Activated CD4-positive, alpha-beta T cell treated with anti-CD3 and anti-CD28 coated beads for 36 hours (primary cell): ENCODE measurements around the gene CTNNA2. TPM values are rescaled to one million over a fixed set of nuclear protein-coding genes. Genes with fewer than 3 reads are reported as not detected.

Experiments used
- ATAC-seq: fragments of 200-7000 bp; cut with Tn5 transposase; one replicate; pipeline ENCODE4 v1.10.0; 2021; ENCODE audit warnings: mild to moderate bottlenecking, moderate library complexity
- CTCF ChIA-PET: fragments of 350-600 bp; sonication (Branson Sonifier 250); formaldehyde crosslinking; loops from one replicate; lab custom pipeline; 2021; ENCODE audit warnings: antibody characterized with exemption; lab: Charles Lee
- POLR2A ChIA-PET: fragments of 350-600 bp; sonication (Branson Sonifier 250); formaldehyde crosslinking; loops from one replicate; lab custom pipeline; 2021; ENCODE audit warnings: antibody characterized with exemption, inconsistent platforms; lab: Charles Lee
- DNase-seq: peaks from one replicate; pipeline ENCODE4 v3.0.0-alpha.2; 2020
- H3K27ac Mint-ChIP-seq: one replicate; pipeline ENCODE4 v1.8.0; 2021; ENCODE audit warnings: mixed read lengths
- H3K27me3 Mint-ChIP-seq: one replicate; pipeline ENCODE4 v1.8.0; 2021; ENCODE audit warnings: mixed read lengths
- H3K36me3 Mint-ChIP-seq: one replicate; pipeline ENCODE4 v1.8.0; 2021; ENCODE audit warnings: low read depth, mixed read lengths
- H3K4me1 Mint-ChIP-seq: one replicate; pipeline ENCODE4 v1.8.0; 2021; ENCODE audit warnings: mixed read lengths
- H3K4me3 Mint-ChIP-seq: one replicate; pipeline ENCODE4 v1.8.0; 2021; ENCODE audit warnings: mild to moderate bottlenecking, moderate library complexity, mixed read lengths
- H3K9me3 Mint-ChIP-seq: one replicate; pipeline ENCODE4 v1.8.0; 2021; ENCODE audit warnings: low read depth, mixed read lengths
- intact Hi-C, 2 experiments: fragments of 100-400 bp; cut with DNase I in 1 of 2; cut with micrococcal nuclease in 1 of 2; formaldehyde crosslinking; loops; one replicate each; pipeline versions ENCODE4 v1.14.2 to v1.15.1; 2022 to 2024; cut with DNase I, micrococcal nuclease
- total RNA-seq, 2 experiments: library from RNA; stranded (reverse); gene quantifications; one replicate each; pipeline ENCODE4 v1.2.3, GENCODE V29; 2021

Gene CTNNA2
- total RNA-seq, 2 experiments from 2014 or later, result not detected

GRCh38 chr2:79715338-79715737 is 202.5 kb downstream of the CTNNA2 start:
- no peak for DNase-seq
- Mint-ChIP-seq H3K36me3 (no peaks in the 10 kb centered on the region), H3K9me3 (peaks cover 7% of the 10 kb centered on the region), H3K4me1 (no peaks in the 10 kb centered on the region), H3K4me3 (no peak overlapping the region), H3K27ac (no peak overlapping the region), H3K27me3 (no peaks in the 10 kb centered on the region)
- intact Hi-C loops, result no loop called here
- ChIA-PET CTCF (no interaction called here), POLR2A (no interaction called here)
- no peak for ATAC-seq

- Mint-ChIP-seq H3K4me1 (no peaks in the 10 kb centered on the region), H3K4me3 (no peak overlapping the region), H3K27ac (no peak overlapping the region), H3K27me3 (no peaks in the 10 kb centered on the region), H3K9me3 (peaks cover 7% of the 10 kb centered on the region), H3K36me3 (no peaks in the 10 kb centered on the region)
- intact Hi-C loops, result no loop called here
- ChIA-PET CTCF (no interaction called here), POLR2A (no interaction called here)
- ATAC-seq (no peak), DNase-seq (no peak)
Observed at GRCh38 chr2:79716266-79716665, 203.4 kb downstream of the CTNNA2 start.

- intact Hi-C loops, result no loop called here
- H3K4me3 Mint-ChIP-seq, result no peak overlapping the region
- no peak for DNase-seq
- ChIA-PET CTCF (interaction anchor here (0.6 kb wide), 1 partner anchor 25 kb away, joined by 3 read pairs; no protein-coding TSS in a partner anchor), POLR2A (no interaction called here)
- no peaks in the 10 kb centered on the region for H3K36me3 Mint-ChIP-seq
- no peak overlapping the region for H3K27ac Mint-ChIP-seq
- peaks cover 7% of the 10 kb centered on the region for H3K9me3 Mint-ChIP-seq
- H3K27me3 Mint-ChIP-seq, result no peaks in the 10 kb centered on the region
- no peak for ATAC-seq
- H3K4me1 Mint-ChIP-seq, result no peaks in the 10 kb centered on the region
Observed at GRCh38 chr2:79717364-79718007, 204.6 kb downstream of the CTNNA2 start.

- POLR2A ChIA-PET, result no interaction called here
- Mint-ChIP-seq H3K36me3 (no peaks in the 10 kb centered on the region), H3K27ac (no peak overlapping the region), H3K4me3 (no peak overlapping the region), H3K9me3 (peaks cover 8% of the 10 kb centered on the region), H3K4me1 (no peaks in the 10 kb centered on the region), H3K27me3 (no peaks in the 10 kb centered on the region)
- no peak for DNase-seq
- no peak for ATAC-seq
- CTCF ChIA-PET, result no interaction called here
- intact Hi-C loops, result no loop called here
Observed at GRCh38 chr2:79721061-79721460, 208.2 kb downstream of the CTNNA2 start.

GRCh38 chr2:79721966-79722365 is 209.1 kb downstream of the CTNNA2 start:
- DNase-seq, result no peak
- H3K4me3 Mint-ChIP-seq, result no peak overlapping the region
- H3K4me1 Mint-ChIP-seq, result no peaks in the 10 kb centered on the region
- POLR2A ChIA-PET, result no interaction called here
- H3K36me3 Mint-ChIP-seq, result no peaks in the 10 kb centered on the region
- no peak for ATAC-seq
- H3K27ac Mint-ChIP-seq, result no peak overlapping the region
- CTCF ChIA-PET, result no interaction called here
- H3K27me3 Mint-ChIP-seq, result no peaks in the 10 kb centered on the region
- peaks cover 8% of the 10 kb centered on the region for H3K9me3 Mint-ChIP-seq
- intact Hi-C loops, result no loop called here

GRCh38 chr2:79723830-79724229 is 211.0 kb downstream of the CTNNA2 start:
- Mint-ChIP-seq H3K4me1 (no peaks in the 10 kb centered on the region), H3K27ac (no peak overlapping the region), H3K4me3 (no peak overlapping the region), H3K9me3 (peaks cover 8% of the 10 kb centered on the region), H3K36me3 (no peaks in the 10 kb centered on the region), H3K27me3 (no peaks in the 10 kb centered on the region)
- DNase-seq (no peak), ATAC-seq (no peak)
- POLR2A ChIA-PET, result no interaction called here
- CTCF ChIA-PET, result no interaction called here
- intact Hi-C loops, result no loop called here

GRCh38 chr2:79729532-79729931 is 216.7 kb downstream of the CTNNA2 start:
- Mint-ChIP-seq H3K36me3 (no peaks in the 10 kb centered on the region), H3K27ac (no peak overlapping the region), H3K4me1 (no peaks in the 10 kb centered on the region), H3K4me3 (no peak overlapping the region), H3K9me3 (peaks cover 3% of the 10 kb centered on the region), H3K27me3 (no peaks in the 10 kb centered on the region)
- DNase-seq, result no peak
- POLR2A ChIA-PET, result no interaction called here
- intact Hi-C loops, result no loop called here
- CTCF ChIA-PET, result no interaction called here
- no peak for ATAC-seq

GRCh38 chr2:79734518-79734917 is 221.7 kb downstream of the CTNNA2 start:
- intact Hi-C loops, result no loop called here
- Mint-ChIP-seq H3K27ac (no peak overlapping the region), H3K36me3 (no peaks in the 10 kb centered on the region), H3K4me3 (no peak overlapping the region), H3K27me3 (no peaks in the 10 kb centered on the region), H3K4me1 (no peaks in the 10 kb centered on the region), H3K9me3 (no peaks in the 10 kb centered on the region)
- DNase-seq (no peak), ATAC-seq (no peak)
- ChIA-PET POLR2A (no interaction called here), CTCF (no interaction called here)

- Mint-ChIP-seq H3K4me3 (no peak overlapping the region), H3K27ac (no peak overlapping the region), H3K27me3 (no peaks in the 10 kb centered on the region), H3K36me3 (no peaks in the 10 kb centered on the region), H3K9me3 (peaks cover 5% of the 10 kb centered on the region), H3K4me1 (no peaks in the 10 kb centered on the region)
- DNase-seq (no peak), ATAC-seq (no peak)
- intact Hi-C loops, result no loop called here
- ChIA-PET POLR2A (no interaction called here), CTCF (no interaction called here)
Observed at GRCh38 chr2:79740879-79741443, 228.1 kb downstream of the CTNNA2 start.

GRCh38 chr2:79750321-79750720 is 237.5 kb downstream of the CTNNA2 start:
- DNase-seq, result no peak
- H3K36me3 Mint-ChIP-seq, result no peaks in the 10 kb centered on the region
- POLR2A ChIA-PET, result no interaction called here
- no peaks in the 10 kb centered on the region for H3K27me3 Mint-ChIP-seq
- no peak for ATAC-seq
- intact Hi-C loops, result no loop called here
- CTCF ChIA-PET, result interaction anchor here (0.6 to 1.1 kb wide), 2 partner anchors 9 to 16 kb away, joined by 3 to 4 read pairs; no protein-coding TSS in a partner anchor
- H3K4me1 Mint-ChIP-seq, result no peaks in the 10 kb centered on the region
- no peak overlapping the region for H3K4me3 Mint-ChIP-seq
- no peak overlapping the region for H3K27ac Mint-ChIP-seq
- no peaks in the 10 kb centered on the region for H3K9me3 Mint-ChIP-seq

- ChIA-PET CTCF (no interaction called here), POLR2A (no interaction called here)
- no peak overlapping the region for H3K4me3 Mint-ChIP-seq
- intact Hi-C loops, result no loop called here
- no peaks in the 10 kb centered on the region for H3K27me3 Mint-ChIP-seq
- peaks cover 4% of the 10 kb centered on the region for H3K9me3 Mint-ChIP-seq
- no peaks in the 10 kb centered on the region for H3K36me3 Mint-ChIP-seq
- no peak for ATAC-seq
- no peaks in the 10 kb centered on the region for H3K4me1 Mint-ChIP-seq
- no peak for DNase-seq
- no peak overlapping the region for H3K27ac Mint-ChIP-seq
Observed at GRCh38 chr2:79757526-79757925, 244.7 kb downstream of the CTNNA2 start.

GRCh38 chr2:79758042-79758441 is 245.2 kb downstream of the CTNNA2 start:
- Mint-ChIP-seq H3K27ac (no peak overlapping the region), H3K4me3 (no peak overlapping the region), H3K27me3 (no peaks in the 10 kb centered on the region), H3K9me3 (peaks cover 4% of the 10 kb centered on the region), H3K36me3 (no peaks in the 10 kb centered on the region), H3K4me1 (no peaks in the 10 kb centered on the region)
- CTCF ChIA-PET, result no interaction called here
- POLR2A ChIA-PET, result no interaction called here
- intact Hi-C loops, result no loop called here
- ATAC-seq (no peak), DNase-seq (no peak)
